HEK293T (cell line): ENCODE data around the gene THSD4.

ENCODE experiments used
- CTBP1 ChIP-seq: fragments of 450-650 bp; IDR thresholded peaks from 2 replicates; pipeline ENCODE4 v1.6.1; 2016; ENCODE audit warnings: borderline replicate concordance
- FOXM1 ChIP-seq: fragments of 450-650 bp; IDR thresholded peaks from 2 replicates; pipeline ENCODE4 v1.6.1; 2017; ENCODE audit warnings: mild to moderate bottlenecking, borderline replicate concordance
- HDGF ChIP-seq: fragments of 450-650 bp; IDR thresholded peaks from 2 replicates; pipeline ENCODE4 v1.6.1; 2017; ENCODE audit warnings: antibody characterized with exemption, borderline replicate concordance
- NFRKB ChIP-seq: fragments of 450-650 bp; IDR thresholded peaks from 2 replicates; pipeline ENCODE4 v1.6.1; 2016; ENCODE audit warnings: mild to moderate bottlenecking, moderate library complexity
- SP1 ChIP-seq: fragments of 450-650 bp; IDR thresholded peaks from 2 replicates; pipeline ENCODE4 v1.6.1; 2017
- ZNF384 ChIP-seq: fragments of 450-650 bp; IDR thresholded peaks from 2 replicates; pipeline ENCODE4 v1.6.1; 2016

DNA sequence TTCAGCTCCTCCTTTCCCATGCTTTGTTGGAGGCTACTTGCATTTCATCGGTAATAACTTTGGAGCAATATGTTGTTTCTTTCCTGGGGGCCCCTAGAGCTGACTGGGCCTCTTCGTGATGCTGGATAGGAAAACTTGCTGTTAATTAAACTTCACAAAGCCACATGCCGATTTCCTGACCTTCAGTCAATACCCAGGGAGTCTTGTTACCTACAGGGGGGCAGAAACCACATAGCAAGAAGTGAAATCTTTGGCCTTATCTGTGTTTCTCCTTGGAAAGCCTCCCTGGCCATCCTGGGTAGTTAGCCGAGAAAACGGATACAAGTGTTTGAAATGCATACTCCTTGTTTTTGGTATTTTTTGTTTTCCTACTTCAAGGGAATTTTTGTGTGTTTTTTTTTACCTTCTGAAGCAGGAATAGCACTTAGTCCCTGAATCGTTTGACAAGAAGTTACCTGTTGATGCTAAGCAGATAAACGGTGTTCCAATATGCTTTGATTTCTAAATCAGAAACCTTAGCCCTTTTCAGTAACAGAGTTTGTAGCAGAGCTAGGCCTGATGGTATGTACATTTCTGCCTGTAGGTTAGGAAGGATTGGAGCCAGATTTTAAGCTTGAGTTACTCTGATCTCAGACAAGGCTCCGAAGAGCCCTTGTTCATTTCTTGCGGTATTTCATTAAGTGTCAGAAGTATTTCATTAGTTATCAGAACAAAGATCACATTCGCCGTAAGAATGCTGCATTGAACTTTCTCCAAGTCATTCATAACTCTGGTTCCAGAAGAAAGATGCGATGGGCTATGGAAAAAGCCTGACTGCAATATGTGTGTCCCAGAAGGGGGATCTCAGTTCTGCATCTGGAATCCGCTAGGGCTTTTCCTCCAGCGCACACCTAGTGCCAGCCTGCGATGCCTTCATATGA lies 111.5 kb downstream of the THSD4 start:
- TF ChIP-seq NFRKB (no peak), FOXM1 (no peak), ZNF384 (no peak), HDGF (no peak), CTBP1 (no peak), SP1 (no peak)
